ES-I3 (cell line): ENCODE measurements around the gene SDF4.

Experiments used
- H3K36me3 ChIP-seq: 2 replicates; pipeline ENCODE4 v1.6.1; 2013; ENCODE audit warnings: mild to moderate bottlenecking, low read length, control low read depth, moderate library complexity; ENCODE audit not compliant: insufficient read depth
- H3K4me1 ChIP-seq: 2 replicates; pipeline ENCODE4 v1.6.1; 2013; ENCODE audit warnings: mild to moderate bottlenecking, control low read depth, low read length; ENCODE audit not compliant: insufficient read depth
- H3K9ac ChIP-seq: 2 replicates; pipeline ENCODE4 v1.6.1; 2013; ENCODE audit warnings: low read depth, mild to moderate bottlenecking, low read length, moderate library complexity
- H3K9me3 ChIP-seq: 2 replicates; pipeline ENCODE4 v1.6.1; 2013; ENCODE audit warnings: mild to moderate bottlenecking, low read length, moderate library complexity; ENCODE audit not compliant: control insufficient read depth, insufficient read depth

Gene SDF4

GRCh38 chr1:1222575-1223225 lies 9.1 kb downstream of the SDF4 start:
- Histone ChIP-seq H3K36me3 (peaks cover 6% of the 10 kb centered on the region; the same call in 1 of the 2 replicates), H3K9ac (no peak overlapping the region), H3K4me1 (no peaks in the 10 kb centered on the region), H3K9me3 (no peaks in the 10 kb centered on the region)

DNA sequence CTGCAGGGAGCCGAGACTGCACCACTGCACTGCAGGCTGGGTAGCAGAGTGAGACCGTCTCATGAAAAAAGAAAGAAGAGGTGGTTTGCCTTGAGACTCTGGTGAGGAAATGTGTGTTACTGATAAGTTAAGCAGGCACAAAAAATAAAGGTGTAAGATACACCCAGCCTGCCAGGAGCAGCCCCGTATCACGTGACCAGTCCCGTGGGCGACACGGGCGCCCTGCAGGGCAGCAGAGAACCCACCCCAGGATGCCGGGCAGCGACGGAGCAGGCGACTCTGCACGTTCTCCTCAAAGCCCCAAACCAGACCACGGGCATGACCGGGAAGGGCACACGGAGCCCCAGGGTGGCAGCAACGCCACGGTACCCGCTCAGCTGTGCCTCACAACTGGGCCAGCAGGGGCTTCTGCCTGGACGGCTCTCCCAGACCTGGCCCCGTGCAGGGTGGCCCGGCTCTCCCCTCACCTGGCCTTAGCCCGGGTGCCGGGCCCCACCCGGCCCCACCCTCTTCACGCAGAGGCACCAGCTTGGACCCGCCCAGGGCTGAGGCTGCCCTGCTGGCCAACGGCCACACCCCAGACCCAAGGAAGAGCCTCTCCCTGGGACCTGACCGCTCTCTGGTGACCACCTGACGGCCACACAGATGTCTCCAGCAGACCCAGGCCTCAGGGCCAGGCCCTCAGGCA lies 9.8 kb downstream of the SDF4 start:
- peaks cover 6% of the 10 kb centered on the region; the same call in 1 of the 2 replicates for H3K36me3 ChIP-seq

GRCh38 chr1:1220197-1220596 lies 11.6 kb downstream of the SDF4 start:
- Histone ChIP-seq H3K9me3 (no peaks in the 10 kb centered on the region), H3K9ac (no peak overlapping the region), H3K4me1 (no peaks in the 10 kb centered on the region), H3K36me3 (peaks cover 6% of the 10 kb centered on the region; the same call in 1 of the 2 replicates)

More for the DNA sequence above, 9.8 kb downstream of the SDF4 start:
- no peaks in the 10 kb centered on the region for H3K9me3 ChIP-seq
- H3K4me1 ChIP-seq: no peaks in the 10 kb centered on the region
- H3K9ac ChIP-seq: no peak overlapping the region

- Histone ChIP-seq H3K9me3 (no peaks in the 10 kb centered on the region), H3K36me3 (peaks cover 6% of the 10 kb centered on the region; the same call in 1 of the 2 replicates), H3K4me1 (no peaks in the 10 kb centered on the region), H3K9ac (no peak overlapping the region)
These were observed 12.5 kb downstream of the SDF4 start for GRCh38 chr1:1219341-1219740.

DNA sequence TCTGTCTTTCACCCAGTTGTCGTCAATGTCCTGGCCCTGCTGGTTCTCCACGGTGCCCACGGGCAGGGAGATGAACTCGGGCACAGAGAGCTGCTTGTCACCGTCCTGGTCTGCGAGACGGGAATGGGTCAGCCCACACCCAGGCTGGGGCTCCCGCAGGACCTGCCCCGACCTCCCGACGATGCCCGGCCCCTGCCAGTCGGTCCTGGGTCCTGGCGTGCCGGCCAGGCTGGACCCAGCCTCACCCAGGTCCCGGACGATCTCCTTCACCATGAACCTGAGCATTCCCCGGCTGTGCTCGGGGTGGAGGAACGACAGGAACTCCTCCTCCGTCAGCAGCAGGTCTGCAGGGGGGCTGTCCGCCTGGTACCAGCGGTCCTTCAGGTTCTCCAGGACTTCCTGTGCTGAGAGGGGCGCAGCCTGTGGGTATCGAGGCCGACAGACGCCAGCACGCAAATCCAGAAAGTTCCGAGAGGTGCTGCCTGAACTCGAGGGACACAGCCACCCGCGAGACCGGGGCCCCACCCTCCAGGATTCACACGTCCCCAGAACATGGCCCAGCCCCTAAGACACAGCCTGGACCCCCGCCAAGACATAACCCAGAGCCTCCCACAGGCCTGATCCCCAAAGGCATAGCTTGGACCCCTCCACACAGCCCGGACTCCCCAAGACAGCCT lies 13.1 kb downstream of the SDF4 start:
- peaks cover 6% of the 10 kb centered on the region; the same call in 1 of the 2 replicates for H3K36me3 ChIP-seq
- no peak overlapping the region for H3K9ac ChIP-seq
- no peaks in the 10 kb centered on the region for H3K4me1 ChIP-seq
- no peaks in the 10 kb centered on the region for H3K9me3 ChIP-seq

GRCh38 chr1:1217621-1218523 lies 13.9 kb downstream of the SDF4 start:
- no peaks in the 10 kb centered on the region for H3K9me3 ChIP-seq
- no peak overlapping the region for H3K9ac ChIP-seq
- no peaks in the 10 kb centered on the region for H3K4me1 ChIP-seq
- H3K36me3 ChIP-seq: peaks cover 6% of the 10 kb centered on the region; the same call in 1 of the 2 replicates

GRCh38 chr1:1216770-1217620 lies 14.8 kb downstream of the SDF4 start:
- H3K9me3 ChIP-seq: no peaks in the 10 kb centered on the region
- no peak overlapping the region for H3K9ac ChIP-seq
- no peaks in the 10 kb centered on the region for H3K36me3 ChIP-seq
- H3K4me1 ChIP-seq: no peaks in the 10 kb centered on the region

DNA sequence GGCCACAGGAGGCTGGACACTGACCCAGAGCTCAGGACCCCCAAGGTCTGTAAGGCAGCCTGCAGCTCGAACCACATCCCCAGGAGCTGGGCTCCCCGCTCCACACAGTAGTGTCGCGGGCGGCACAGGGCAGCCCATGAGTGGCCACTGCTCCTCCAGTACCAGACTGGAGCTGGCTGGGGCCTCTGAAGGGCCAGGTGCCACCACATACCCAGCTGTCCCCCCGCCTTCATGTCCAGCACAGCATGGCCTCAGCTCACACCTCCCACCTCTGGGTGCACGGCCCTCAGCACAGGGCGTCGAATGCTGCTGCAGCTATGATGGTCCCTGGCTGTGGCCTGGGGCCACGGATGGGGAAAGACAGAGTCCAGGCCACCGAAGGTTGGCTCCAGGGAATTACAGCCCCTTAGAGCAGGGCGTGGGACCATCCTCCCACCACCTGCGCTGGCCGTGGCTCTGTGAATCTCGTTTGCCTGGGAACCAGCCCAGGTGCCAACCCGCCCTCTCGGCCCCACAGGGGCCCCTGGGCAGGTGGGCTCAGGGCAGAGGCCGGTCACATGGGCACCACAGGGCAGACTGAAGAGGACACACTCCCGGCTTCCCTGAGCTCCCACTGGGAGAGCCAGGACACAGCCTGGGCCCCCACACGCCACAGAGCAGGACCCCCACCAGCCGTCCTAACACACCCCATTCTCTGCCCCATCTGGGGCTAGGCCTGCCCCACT lies 15.8 kb downstream of the SDF4 start:
- H3K36me3 ChIP-seq: no peaks in the 10 kb centered on the region

GRCh38 chr1:1215080-1215676 lies 16.6 kb downstream of the SDF4 start:
- H3K4me1 ChIP-seq: no peaks in the 10 kb centered on the region
- H3K9me3 ChIP-seq: no peaks in the 10 kb centered on the region
- H3K36me3 ChIP-seq: no peaks in the 10 kb centered on the region
- H3K9ac ChIP-seq: no peak overlapping the region

More for the DNA sequence above, 15.8 kb downstream of the SDF4 start:
- Histone ChIP-seq H3K9ac (no peak overlapping the region), H3K9me3 (no peaks in the 10 kb centered on the region), H3K4me1 (no peaks in the 10 kb centered on the region)

DNA sequence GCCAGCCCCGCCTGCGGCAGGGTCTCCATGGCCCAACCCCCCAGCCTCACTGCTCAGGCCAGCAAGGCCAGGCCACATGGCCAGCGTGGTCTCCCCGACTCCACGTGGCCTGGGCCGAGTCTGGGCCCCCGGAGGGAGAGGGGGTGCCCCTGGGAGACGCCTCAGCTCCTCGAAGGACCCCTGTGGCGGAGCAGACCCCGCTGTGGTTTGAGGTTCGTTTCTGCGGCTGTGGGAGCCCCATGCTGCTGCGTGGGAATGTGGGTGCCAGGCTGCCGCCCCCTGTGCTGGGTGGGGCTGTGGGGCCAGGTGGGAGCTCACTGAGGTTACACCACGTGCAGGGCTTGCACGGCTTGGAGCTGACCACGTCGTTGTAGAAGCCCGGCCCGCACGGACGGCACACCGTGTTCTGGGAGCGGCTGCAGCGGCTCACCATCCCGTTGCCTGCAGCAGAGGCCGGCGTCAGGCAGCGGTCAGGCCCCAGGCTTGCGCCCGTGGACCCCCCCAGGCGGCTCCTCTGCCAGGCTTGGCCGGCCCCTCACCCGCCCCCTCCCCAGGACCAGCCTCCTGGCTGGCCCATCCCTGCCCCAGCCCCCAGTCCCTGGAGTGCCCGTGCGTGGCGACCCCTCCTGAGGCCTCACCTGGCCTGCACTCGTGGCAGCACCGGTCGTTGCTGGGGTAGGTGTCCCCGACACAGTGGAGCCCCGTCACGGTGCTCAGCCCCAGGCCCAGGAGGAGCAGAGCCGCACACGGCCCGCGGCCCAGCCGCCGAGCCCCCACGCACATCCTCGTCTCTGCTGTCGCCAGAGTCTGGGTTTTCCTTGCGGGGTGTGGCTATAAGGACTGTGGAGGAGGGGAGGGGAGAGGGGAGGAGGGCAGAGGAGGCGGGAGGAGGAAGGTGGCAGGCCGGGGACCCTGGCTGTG lies 18.2 kb downstream of the SDF4 start, which contains the start of gene TNFRSF4:
TNFRSF4 (minus strand) TSS at position 809 of the 921 bp plus-strand sequence; CDS start at position 783, 26 bp downstream.
- Histone ChIP-seq H3K36me3 (no peaks in the 10 kb centered on the region), H3K9me3 (no peaks in the 10 kb centered on the region), H3K4me1 (no peaks in the 10 kb centered on the region), H3K9ac (no peak within 1 kb of the TSS)

- Histone ChIP-seq H3K9ac (no peak overlapping the region), H3K9me3 (no peaks in the 10 kb centered on the region), H3K36me3 (no peaks in the 10 kb centered on the region), H3K4me1 (peaks cover 3% of the 10 kb centered on the region; the same call in 1 of the 2 replicates)
These were observed 18.9 kb downstream of the SDF4 start for GRCh38 chr1:1212780-1213344.
